GM18505 (cell line): Measurements from ENCODE around the gene ATP2B3.

Experiments
- ATAC-seq: cut with Tn5 transposase; IDR thresholded peaks from one replicate; pipeline ENCODE4 v1.9.1; 2021; ENCODE audit not compliant: unreplicated experiment
- POLR2A ChIP-seq: IDR thresholded peaks from 4 replicates; pipeline ENCODE4 v1.6.1; 2011; ENCODE audit warnings: borderline replicate concordance; ENCODE audit not compliant: insufficient read depth, insufficient read length; ENCODE audit errors: extremely low read depth

Gene ATP2B3

DNA sequence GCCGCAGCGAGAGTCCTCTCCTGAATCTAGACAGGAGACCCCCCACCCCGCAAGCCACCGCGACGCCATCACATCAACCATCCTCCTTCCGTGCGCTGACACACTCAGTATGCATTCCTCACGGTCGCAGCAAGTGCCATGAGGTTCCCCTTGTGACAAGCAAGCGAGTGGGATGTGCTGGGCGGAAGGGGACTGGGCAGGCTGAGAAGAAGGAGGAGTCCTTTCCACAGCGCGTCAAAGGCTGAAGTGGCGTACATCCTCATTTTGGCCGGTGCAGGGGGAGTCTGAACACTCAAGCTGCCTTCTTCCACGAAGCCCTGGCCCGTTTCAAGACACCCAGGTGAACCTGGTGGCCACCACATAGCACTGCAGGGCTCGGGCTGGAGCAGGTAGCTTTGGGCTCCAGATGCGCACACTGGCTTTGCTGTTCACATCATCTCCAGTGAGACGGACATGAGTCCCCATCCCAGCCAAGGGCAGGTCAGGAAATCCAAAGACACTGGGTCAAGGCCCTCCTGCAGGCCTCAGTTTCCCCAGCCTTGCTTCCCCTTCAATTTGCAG lies 51.1 kb downstream of the ATP2B3 start:
- ATAC-seq = no peak
- no peak for TF ChIP-seq POLR2A

DNA sequence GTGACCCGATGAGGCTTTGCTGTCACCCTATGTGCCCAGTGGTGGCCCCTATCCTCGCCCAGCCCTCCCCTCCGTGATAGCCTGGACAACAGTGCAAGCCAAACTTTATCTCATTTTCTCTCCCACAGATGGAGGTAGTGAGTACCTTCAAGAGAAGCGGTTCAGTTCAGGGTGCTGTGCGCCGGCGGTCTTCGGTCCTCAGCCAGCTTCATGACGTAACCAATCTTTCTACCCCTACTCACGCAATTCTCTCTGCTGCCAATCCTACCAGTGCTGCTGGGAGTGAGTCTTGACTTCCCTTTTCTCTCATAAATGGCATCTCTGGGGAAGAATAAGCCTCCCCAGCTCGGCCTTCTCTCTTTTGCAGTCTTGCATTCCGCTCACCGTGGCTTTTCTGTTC lies 52.0 kb downstream of the ATP2B3 start:
- ATAC-seq = no peak
- no peak for TF ChIP-seq POLR2A

DNA sequence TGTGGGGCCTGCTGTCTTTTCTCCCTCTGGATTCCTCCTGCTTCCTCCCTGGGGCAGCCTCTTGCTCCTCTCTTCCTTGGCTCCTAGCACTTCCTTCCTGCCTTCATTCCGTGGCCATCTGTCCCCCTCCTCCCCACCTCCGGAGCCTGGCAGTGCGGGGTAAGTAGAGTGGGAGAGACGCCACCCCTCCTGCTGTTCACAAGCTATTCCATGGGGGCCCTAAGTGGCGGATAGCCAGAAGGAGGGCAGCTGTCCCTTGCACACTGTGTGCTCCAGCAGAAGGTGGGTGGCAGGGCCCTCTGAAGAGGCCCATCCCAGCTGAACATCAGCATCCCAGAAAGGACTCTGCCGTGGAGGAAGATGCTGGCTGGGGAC lies 54.1 kb downstream of the ATP2B3 start:
- TF ChIP-seq POLR2A = no peak
- no peak for ATAC-seq

DNA sequence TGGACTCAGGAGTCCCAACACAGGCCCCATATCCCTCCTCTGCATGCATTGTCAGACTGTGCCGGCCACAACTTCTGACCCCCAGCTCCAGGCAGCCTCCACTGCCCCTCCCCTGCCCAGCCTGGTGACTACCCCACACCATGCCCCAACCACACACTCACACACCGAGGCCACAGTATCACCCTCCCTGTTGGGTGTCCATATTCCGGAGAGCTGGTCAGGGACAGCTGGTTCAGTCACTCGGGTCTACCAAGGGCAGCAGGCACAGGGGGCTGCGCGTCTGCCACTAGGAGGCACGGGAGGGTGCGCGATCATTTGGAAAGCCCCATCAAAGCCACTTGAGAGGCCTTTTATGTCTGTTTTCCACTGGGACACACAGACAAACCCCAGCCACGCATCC lies 55.2 kb downstream of the ATP2B3 start:
- ATAC-seq = no peak
- no peak for TF ChIP-seq POLR2A

DNA sequence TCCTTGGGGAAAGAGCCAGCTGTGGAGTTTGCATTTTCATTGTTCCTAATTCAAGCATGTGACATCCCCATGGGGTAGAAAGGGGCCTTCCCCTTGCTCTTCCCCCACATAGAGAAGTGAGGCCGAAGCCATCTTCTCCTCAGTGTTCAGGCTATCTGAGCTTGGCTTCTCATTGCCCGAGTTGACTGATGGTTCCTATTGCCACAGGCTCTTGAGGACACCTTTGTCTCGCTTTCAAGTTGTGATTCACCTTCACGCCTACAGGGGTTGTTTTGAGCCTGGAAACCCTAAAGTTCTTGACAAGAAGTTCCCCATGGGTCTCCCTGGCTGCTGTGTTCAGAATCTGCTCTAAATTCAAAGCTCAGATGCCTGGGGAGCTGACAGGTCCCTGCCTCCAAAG lies 56.5 kb downstream of the ATP2B3 start:
- ATAC-seq = no peak
- no peak for TF ChIP-seq POLR2A

DNA sequence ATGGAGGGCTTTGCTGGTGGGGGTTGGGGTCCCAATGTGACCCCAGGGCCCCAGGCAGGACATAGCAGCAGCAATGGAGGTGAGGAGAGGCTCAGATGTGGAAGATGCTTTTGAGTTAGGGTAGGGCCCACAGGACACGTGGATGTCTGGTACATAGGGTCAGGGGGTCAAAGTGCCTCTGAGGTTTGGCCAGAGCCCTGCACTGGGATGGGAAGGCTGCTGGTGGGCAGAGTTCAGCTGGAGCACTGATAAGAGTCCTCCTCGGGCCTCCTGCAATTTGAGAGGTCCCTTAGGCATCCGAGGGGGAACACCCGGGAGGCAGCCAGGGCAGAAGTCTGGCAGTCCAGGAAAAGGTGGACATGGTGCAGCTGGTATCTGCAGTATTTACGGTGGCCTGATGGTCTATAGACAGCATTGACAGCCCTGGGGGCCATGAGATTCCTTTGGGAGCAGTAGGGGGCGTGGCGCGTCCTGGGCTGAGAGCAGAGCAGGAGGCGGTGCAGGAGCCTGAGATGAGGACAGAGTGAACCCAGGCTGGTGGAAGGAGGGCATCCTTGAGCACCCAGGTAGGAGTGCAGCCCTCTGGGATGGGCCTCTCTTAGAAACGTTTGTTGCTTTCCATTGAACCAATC lies 58.9 kb downstream of the ATP2B3 start:
- ATAC-seq = no peak
- no peak for TF ChIP-seq POLR2A

DNA sequence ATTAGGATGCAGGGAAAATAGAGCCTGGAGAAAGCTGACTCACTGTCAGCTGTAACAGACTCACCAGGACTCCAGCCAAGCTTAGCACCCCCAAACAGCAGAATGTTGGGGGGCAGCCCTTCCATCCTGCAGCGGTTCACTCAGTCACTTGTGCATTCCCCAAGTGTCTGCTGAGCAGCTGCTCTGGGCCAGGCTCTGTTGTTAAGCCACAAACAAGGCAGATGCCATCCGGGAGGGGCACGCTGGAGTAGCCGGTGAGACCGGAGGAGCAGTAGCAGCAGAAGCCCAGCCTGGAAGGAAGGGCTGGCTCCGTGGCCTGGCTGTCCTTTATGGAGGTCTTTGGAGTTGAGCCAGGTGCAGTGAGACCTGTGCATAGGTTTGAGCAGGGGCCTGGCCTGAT lies 59.5 kb downstream of the ATP2B3 start:
- TF ChIP-seq POLR2A = no peak
- no peak for ATAC-seq

DNA sequence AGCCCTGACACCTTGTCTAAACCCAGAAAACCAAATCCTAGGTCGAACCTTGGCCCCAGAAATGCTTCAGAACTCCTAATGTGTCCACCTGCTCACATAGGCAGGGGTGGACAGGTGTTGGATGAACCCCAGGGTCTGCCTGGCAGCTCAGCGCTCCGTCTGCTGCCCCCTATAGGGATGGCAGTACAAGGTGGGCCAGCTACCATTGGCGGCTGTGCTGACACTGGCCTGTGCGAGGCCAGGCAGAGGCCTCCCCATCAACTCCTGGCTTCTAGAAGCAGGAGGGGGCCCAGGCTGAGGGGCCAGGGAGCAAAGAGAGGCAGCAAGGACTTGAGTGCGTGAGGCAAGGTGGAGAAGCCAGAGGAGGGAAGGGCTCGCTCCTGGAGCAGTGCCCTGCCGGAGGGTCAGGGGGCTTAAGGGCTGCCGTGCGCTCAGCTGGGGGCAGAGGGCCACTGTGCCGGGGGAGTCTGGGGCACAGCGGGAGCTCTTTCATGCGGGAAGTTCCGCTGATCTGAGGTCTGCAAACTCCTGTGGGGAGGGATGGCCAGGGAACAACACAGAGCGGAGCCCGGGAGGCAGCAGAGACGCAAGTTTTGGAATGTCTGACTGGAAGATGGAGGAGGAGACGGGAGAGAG lies 60.9 kb downstream of the ATP2B3 start:
- ATAC-seq = no peak
- TF ChIP-seq POLR2A = no peak

DNA sequence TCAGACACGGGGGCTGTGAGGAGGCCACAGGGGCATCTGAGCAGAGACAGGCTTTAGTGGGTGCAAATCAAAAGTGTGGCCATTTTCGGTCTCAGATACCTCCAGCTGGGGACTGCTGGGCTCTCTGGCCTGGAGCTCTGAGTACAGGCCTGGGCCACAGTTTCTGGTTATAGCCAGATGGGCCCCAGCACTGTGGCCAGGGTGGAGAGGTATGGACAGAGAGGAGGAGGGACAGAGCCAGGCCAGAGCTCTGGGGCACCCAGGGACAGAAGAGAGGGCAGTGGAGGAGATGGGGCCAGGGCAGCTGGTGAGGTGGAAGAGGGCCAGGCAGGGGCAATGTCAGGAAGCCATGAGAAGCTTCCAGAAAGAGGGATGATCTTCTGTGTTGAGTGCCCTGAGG lies 61.4 kb downstream of the ATP2B3 start:
- TF ChIP-seq POLR2A = no peak
- ATAC-seq = no peak

DNA sequence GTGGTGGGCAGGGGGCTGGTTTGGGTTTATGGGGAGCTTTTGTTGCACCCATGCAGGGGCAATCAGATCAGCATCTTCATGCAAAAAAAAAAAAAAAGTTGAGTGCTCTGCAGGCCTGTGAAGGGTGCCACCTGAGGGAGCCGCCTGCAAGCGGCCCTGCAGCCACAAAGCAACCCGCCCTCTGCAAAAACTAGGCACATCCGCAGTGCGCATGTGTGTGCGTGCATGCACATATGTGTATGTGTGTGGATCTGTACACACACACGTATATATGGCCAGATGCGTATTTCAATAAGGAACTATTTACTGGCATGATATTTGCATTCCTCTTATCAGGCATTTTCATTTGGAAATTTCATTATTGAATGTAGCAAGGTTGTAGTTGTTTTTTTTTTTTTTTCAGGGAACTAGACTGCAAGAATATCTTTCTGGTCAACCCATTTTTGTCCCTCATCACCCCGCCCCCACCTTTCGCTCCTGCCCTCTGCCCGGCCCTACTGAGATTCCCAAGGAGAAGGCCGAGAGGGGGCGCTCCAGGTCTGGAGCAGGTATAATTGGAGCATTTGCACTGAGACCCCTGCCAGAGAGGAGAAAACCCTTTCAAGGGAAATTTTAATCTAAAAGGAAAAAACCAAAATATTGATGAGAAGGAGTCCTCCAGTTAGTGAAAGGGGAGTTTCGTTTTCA lies 63.4 kb downstream of the ATP2B3 start:
- no peak for TF ChIP-seq POLR2A
- no peak for ATAC-seq

DNA sequence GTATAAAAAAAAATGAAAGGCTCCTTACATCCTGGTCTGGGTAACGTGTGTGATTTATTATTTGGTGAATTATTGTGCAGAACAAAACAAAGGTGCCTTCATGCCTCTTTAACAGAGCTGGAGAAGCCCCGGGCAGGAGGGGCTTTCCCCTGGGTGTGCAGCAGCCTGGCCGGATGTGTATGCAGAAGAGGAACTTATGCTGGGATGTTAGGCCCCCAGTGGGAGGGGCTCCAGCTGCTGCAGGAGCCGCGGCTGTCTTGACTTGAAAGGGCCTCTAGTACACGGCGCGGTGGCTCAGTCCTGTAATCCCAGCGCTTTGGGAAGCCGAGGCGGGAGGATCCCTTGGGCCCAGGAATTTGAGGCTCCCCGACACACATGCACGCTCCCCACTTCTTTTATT lies 65.5 kb downstream of the ATP2B3 start:
- no peak for TF ChIP-seq POLR2A
- ATAC-seq = peak; percentile 97

DNA sequence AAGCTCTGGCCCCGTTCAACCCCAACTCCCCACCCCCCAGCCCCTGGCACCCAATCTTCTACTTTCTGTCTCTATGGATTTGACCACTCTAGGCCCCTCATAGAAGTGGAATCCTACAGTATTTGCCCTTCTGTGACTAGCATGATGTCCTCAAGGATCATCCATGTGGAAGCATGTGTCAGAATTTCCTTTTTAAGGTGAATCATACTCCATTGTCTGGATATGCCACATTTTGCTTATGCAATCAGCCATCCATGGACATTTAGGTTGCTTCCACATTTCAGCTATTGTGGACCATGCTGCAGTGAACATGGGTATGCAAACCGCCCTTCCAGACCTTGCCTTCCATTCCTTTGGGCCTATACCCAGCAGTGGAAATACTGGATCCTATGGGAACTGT lies 66.0 kb downstream of the ATP2B3 start:
- no peak for ATAC-seq
- TF ChIP-seq POLR2A = no peak

DNA sequence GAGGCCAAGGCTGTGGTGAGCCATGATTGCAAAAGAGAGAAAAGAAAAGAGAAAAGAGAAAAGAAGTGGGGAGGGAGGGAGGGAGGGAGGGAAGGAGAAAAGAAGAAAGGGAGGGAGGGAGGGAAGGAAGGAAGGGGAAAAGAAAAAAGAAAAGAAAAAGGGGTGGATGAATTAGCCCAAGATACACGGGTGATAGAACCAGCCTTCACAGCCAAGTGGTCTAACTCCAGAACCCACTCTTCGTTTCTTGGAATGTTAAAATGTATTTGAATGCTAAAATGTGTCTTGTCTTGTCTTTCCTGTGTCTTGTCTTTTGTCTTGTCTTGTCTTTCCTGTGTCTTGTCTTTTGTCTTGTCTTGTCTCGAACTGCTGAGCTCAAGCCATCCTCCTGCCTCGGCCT lies 68.4 kb downstream of the ATP2B3 start:
- no peak for ATAC-seq
- no peak for TF ChIP-seq POLR2A

DNA sequence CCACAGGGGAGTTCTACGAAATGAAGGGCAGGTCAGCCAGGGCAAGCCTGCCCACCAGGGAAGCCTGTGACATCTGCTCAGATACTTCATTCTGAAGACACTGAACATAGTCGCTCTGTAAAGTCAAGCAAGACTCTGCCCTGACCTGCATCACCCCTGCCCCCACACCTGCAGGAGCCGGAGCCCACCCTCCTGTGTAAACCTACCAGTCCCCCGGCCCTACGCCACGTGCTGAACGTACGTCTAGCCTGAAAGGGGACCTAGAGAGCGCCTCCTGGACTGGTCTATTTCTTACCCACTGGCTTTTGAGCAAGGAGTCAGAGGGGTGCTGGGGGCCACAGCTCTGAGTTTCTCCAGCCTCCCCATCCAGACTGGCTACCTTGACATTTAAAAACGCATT lies 69.9 kb downstream of the ATP2B3 start:
- TF ChIP-seq POLR2A = no peak
- no peak for ATAC-seq
